Ovary (tissue), 9 donors: ENCODE measurements around the gene SERPINI1. TPM values are rescaled to one million over a fixed set of nuclear protein-coding genes. Genes with fewer than 3 reads are reported as not detected.

Source experiments
- DNase-seq, 5 donors: peaks; one replicate each; pipeline ENCODE4 v3.0.0-alpha.2; 2019 to 2020
- H3K27ac ChIP-seq, 2 donors: fragments of 200-600 bp; one replicate each; pipeline versions ENCODE4 v1.5.1 to v1.8.0; 2019 to 2022
- H3K27me3 ChIP-seq: fragments of 200-600 bp; one replicate; pipeline ENCODE4 v1.8.0; 2022
- H3K36me3 ChIP-seq: fragments of 200-600 bp; sonication (generic); one replicate; pipeline ENCODE4 v1.5.1; 2019
- H3K4me1 ChIP-seq: one replicate; pipeline ENCODE4 v1.8.1; 2013; ENCODE audit warnings: mild to moderate bottlenecking, moderate library complexity; ENCODE audit not compliant: insufficient read depth
- H3K4me3 ChIP-seq: fragments of 200-600 bp; sonication (generic); one replicate; pipeline ENCODE4 v1.5.1; 2017
- H3K9me3 ChIP-seq, 2 donors: fragments of 200-600 bp in 1 of 2; sonication (generic) in 1 of 2; one replicate each; pipeline versions ENCODE4 v1.5.1 to v1.8.1; 2013 to 2019; ENCODE audit warnings: mild to moderate bottlenecking in 1 of 2, moderate library complexity in 1 of 2
- EP300 ChIP-seq: sonication (generic); formaldehyde crosslinking; IDR thresholded peaks from one replicate; pipeline ENCODE4 v1.6.1; 2017; ENCODE audit warnings: antibody characterized with exemption
- POLR2A ChIP-seq: fragments of 450-650 bp; IDR thresholded peaks from one replicate; pipeline ENCODE4 v1.6.1; 2017; ENCODE audit warnings: antibody characterized with exemption, mild to moderate bottlenecking, moderate library complexity
- WGBS, 3 donors: extraction: QIAGEN DNeasy Blood & Tissue Kit in 1 of 3; methylation state at CpG; one replicate each; pipeline versions ENCODE4 v1.1.5 to v1.1.7; 2013 to 2017; 5-methylcytosine and 5-hydroxymethylcytosine counted together
- intact Hi-C, 4 donors: fragments of 100-400 bp; cut with DNase I; formaldehyde crosslinking; loops; one replicate each; pipeline versions ENCODE4 v1.11.0 to v1.15.1; 2022 to 2023
- polyA plus RNA-seq, 2 donors: library from polyadenylated mRNA; stranded (reverse); fragments of 200-250 nt in 1 of 2; fragments of 350-450 nt in 1 of 2; fragmentation: Illumina TruSeq in 1 of 2; extraction: RNeasy Lipid Tissue Mini Kit (QIAGEN cat#74804) in 1 of 2; gene quantifications; one replicate each; pipeline ENCODE4 v1.2.3, GENCODE V29; 2013 to 2014
- small RNA-seq: library from RNA; depleted of rRNA; stranded (forward); fragments of <200 nt; gene quantifications from one replicate; pipeline ENCODE3, GENCODE V24; 2016
- total RNA-seq, 7 donors: library from RNA; depleted of rRNA in 2 of 7; stranded (reverse); fragments of >200 nt in 2 of 7; fragmentation: NEBNext Ultra II Directional in 3 of 7; extraction: Animal tissue kit (Norgen Biotek cat#: 25700) in 3 of 7; gene quantifications; one replicate each; pipeline versions ENCODE4 v1.1.0 to v1.2.4, GENCODE V29; 2016 to 2023
- TF ChIP-seq, protein P1 (sequence below), 3 donors: fragments of 450-650 bp in 2 of 3; fragments of 200-600 bp in 1 of 3; IDR thresholded peaks; one replicate each; pipeline versions ENCODE4 v1.5.1 to v1.8.0; 2016 to 2022; ENCODE audit warnings: antibody characterized with exemption in 3 of 3, mild to moderate bottlenecking in 1 of 3
- donor health status: DM: no; HTN: no; CAD: no; lungs with moderate emphysema.
- donor health status: DM: no; HTN: no; CAD: no.
- donor health status: Bipolar disorder and iron deficiency.
- donor health status: DM: yes; HTN: yes; CAD: no.
- donor health status: DM: no; HTN: no; CAD: no.
- donor health status: DM: yes; HTN: yes; CAD: no.

The SERPINI1 gene
- total and polyA plus RNA-seq, 9 donors = 1.8 to 11.6 (median 5.0) TPM

DNA sequence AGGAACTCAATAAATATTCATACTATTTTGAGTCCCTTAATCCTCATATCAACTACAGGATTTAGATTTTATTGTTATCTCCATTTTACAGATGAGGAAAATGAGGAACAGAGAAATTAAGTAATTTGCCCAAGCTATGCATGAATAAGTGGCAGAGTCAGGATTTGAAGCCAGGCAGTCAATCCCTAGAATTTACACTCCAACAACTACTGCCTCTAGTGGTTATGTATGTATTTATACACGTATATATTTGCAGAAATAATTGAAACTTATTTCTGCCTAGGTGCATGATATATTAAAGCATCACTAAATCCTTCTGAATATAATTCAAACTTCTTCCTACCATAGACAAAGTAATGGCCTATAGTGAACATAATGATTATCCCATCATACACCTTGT lies 137.4 kb downstream of the SERPINI1 start:
- no peak overlapping the region for H3K4me3 ChIP-seq
- no peak for TF ChIP-seq EP300
- TF ChIP-seq, protein P1, sequence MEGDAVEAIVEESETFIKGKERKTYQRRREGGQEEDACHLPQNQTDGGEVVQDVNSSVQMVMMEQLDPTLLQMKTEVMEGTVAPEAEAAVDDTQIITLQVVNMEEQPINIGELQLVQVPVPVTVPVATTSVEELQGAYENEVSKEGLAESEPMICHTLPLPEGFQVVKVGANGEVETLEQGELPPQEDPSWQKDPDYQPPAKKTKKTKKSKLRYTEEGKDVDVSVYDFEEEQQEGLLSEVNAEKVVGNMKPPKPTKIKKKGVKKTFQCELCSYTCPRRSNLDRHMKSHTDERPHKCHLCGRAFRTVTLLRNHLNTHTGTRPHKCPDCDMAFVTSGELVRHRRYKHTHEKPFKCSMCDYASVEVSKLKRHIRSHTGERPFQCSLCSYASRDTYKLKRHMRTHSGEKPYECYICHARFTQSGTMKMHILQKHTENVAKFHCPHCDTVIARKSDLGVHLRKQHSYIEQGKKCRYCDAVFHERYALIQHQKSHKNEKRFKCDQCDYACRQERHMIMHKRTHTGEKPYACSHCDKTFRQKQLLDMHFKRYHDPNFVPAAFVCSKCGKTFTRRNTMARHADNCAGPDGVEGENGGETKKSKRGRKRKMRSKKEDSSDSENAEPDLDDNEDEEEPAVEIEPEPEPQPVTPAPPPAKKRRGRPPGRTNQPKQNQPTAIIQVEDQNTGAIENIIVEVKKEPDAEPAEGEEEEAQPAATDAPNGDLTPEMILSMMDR (IDR thresholded peaks at IDR 0.05) = no peak
- TF ChIP-seq POLR2A = no peak
- no peaks in the 10 kb centered on the region for H3K4me1 ChIP-seq
- H3K9me3 ChIP-seq = no peaks in the 10 kb centered on the region
- intact Hi-C loops = no loop called here
- WGBS, 3 donors = 38 to 70% (median 51%) methylated on average over 1 of the region's 1 CpG
- H3K27me3 ChIP-seq = no peaks in the 10 kb centered on the region
- no peak overlapping the region for H3K27ac ChIP-seq
- no peak for DNase-seq
- no peaks in the 10 kb centered on the region for H3K36me3 ChIP-seq

DNA sequence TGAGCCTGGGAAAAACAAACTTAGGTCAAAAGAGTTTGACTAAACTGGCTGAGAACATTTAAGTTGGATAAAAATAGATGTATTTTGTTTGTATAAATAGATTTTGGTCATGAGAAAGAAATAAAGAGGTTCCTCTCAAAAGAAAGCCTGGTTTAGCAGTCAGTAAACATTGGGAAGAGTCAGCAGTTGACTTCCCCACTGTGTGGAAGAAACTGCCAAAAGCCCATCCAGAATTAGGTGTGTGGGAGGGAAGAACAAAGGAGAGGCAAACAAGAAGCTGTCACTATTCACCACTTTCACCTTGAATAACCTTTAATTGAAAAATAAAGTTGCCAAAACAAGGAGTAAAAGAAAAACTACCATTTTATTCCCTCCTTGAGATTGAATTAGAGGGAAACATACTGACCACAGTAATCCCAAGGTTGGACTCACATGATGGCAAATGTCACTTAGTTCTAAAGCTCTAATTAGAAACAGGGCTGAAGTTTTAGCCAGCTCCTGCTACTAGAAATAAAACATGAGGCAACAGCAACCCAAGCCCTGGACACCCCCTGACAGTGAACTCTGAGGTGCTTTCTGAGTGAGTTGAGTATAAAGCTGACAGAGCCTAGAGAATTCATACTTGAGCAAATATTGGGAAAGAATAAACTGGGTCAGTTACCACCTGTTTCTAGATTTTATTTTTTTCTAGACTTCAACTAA lies 139.3 kb downstream of the SERPINI1 start:
- no peak for DNase-seq
- Histone ChIP-seq H3K4me1 (no peaks in the 10 kb centered on the region), H3K27ac (no peak overlapping the region), H3K9me3 (no peaks in the 10 kb centered on the region), H3K27me3 (no peaks in the 10 kb centered on the region), H3K4me3 (no peak overlapping the region), H3K36me3 (no peaks in the 10 kb centered on the region)
- intact Hi-C loops = no loop called here
- TF ChIP-seq, protein P1 (IDR thresholded peaks at IDR 0.05) = no peak
- TF ChIP-seq EP300 (no peak), POLR2A (no peak)

Small RNA genes within 50 kb of the gene (small RNA-seq; reads per million reads assigned to genes)
- not detected for gene HMGN1P8

Other genes starting within 250 kb of the SERPINI1 start
- gene WDR49, start 81.8 kb upstream of the SERPINI1 start, total RNA-seq = 10 to 100 TPM in 1 of 7 donors, 1 to 10 TPM in 4, under 1 TPM in 2; 0.83 to 20.6 (median 1.3) TPM
- gene WDR49, start 81.8 kb upstream of the SERPINI1 start, polyA plus RNA-seq = under 1 TPM; 0.12 TPM
- gene PDCD10, start 829 bp upstream of the SERPINI1 start, total RNA-seq = 10 to 100 TPM; 27.0 to 51.7 (median 35.1) TPM
- 10 to 100 TPM; 34.3 to 38.3 TPM for gene PDCD10, start 829 bp upstream of the SERPINI1 start, polyA plus RNA-seq